PFSK-1 (cell line): ENCODE measurements around the gene DLX3.

Experiments used
- POLR2AphosphoS5 ChIP-seq: IDR thresholded peaks from 2 replicates; pipeline ENCODE4 v1.6.1; 2012; ENCODE audit warnings: low read depth, mild to moderate bottlenecking, control low read depth, low read length, moderate library complexity
- SIN3A ChIP-seq: IDR thresholded peaks from 2 replicates; pipeline ENCODE4 v1.6.1; 2012; ENCODE audit warnings: mild to moderate bottlenecking, low read length, moderate library complexity, borderline replicate concordance; ENCODE audit not compliant: insufficient read depth
- TAF1 ChIP-seq: IDR thresholded peaks from 2 replicates; pipeline ENCODE4 v1.6.1; 2012; ENCODE audit warnings: low read length, control low read depth, borderline replicate concordance; ENCODE audit not compliant: insufficient read depth
- TF ChIP-seq, protein P1 (sequence below), 2 experiments: IDR thresholded peaks; 2 replicates each; pipeline versions ENCODE4 v1.6.1 to v1.8.0; 2011 to 2012; ENCODE audit warnings: low read depth in 2 of 2, low read length in 2 of 2, control low read depth in 1 of 2, inconsistent platforms in 1 of 2, mild to moderate bottlenecking in 1 of 2, moderate library complexity in 1 of 2; ENCODE audit not compliant: insufficient read depth in 1 of 2

DNA sequence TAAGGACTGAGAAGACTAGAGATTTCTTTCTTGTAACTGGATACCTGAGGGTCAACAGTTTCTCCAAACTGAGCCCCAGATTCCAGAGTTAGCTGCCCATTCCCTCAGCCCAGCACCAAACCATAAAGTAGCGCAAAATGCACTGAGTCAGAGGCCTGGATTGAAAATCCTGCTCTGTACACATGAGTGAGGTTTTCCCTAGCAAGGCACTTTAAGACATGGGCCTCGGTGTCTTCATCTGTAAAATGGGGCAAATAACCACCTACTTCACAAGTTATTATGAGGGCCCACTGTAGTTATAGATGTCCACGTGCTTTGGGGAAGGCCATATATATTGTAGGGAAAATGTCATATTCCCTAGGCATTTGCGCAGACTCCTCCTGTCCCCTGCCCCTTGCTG is 36.3 kb downstream of the DLX3 start:
- TF ChIP-seq POLR2AphosphoS5: no peak
- TF ChIP-seq TAF1: no peak
- TF ChIP-seq SIN3A: no peak
- TF ChIP-seq, protein P1, sequence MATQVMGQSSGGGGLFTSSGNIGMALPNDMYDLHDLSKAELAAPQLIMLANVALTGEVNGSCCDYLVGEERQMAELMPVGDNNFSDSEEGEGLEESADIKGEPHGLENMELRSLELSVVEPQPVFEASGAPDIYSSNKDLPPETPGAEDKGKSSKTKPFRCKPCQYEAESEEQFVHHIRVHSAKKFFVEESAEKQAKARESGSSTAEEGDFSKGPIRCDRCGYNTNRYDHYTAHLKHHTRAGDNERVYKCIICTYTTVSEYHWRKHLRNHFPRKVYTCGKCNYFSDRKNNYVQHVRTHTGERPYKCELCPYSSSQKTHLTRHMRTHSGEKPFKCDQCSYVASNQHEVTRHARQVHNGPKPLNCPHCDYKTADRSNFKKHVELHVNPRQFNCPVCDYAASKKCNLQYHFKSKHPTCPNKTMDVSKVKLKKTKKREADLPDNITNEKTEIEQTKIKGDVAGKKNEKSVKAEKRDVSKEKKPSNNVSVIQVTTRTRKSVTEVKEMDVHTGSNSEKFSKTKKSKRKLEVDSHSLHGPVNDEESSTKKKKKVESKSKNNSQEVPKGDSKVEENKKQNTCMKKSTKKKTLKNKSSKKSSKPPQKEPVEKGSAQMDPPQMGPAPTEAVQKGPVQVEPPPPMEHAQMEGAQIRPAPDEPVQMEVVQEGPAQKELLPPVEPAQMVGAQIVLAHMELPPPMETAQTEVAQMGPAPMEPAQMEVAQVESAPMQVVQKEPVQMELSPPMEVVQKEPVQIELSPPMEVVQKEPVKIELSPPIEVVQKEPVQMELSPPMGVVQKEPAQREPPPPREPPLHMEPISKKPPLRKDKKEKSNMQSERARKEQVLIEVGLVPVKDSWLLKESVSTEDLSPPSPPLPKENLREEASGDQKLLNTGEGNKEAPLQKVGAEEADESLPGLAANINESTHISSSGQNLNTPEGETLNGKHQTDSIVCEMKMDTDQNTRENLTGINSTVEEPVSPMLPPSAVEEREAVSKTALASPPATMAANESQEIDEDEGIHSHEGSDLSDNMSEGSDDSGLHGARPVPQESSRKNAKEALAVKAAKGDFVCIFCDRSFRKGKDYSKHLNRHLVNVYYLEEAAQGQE (IDR thresholded peaks at IDR 0.05; ENCODE audit: insufficient read depth in 1 of 2, low read depth in 2 of 2, low read length in 2 of 2): no peak
